Stomach (tissue), 4 donors: ENCODE results near the gene FARS2.

Experiments used
- EP300 ChIP-seq: sonication (generic); formaldehyde crosslinking; IDR thresholded peaks from one replicate; pipeline ENCODE4 v1.6.1; 2017; ENCODE audit warnings: antibody characterized with exemption
- POLR2A ChIP-seq, 4 donors: fragments of 450-650 bp; IDR thresholded peaks; one replicate each; pipeline ENCODE4 v1.6.1; 2016; ENCODE audit warnings: antibody characterized with exemption in 4 of 4, control low read depth in 2 of 4, mild to moderate bottlenecking in 1 of 4, moderate library complexity in 1 of 4
- POLR2AphosphoS5 ChIP-seq, 3 donors: sonication (generic); formaldehyde crosslinking; IDR thresholded peaks; one replicate each; pipeline ENCODE4 v1.6.1; 2016; ENCODE audit warnings: antibody characterized with exemption in 3 of 3
- TF ChIP-seq, protein P1 (sequence below), 7 experiments: fragments of 450-650 bp in 4 of 7; fragments of 200-600 bp in 3 of 7; sonication (generic) in 3 of 7; IDR thresholded peaks; one replicate each; pipeline ENCODE4 v1.5.1; 2016 to 2019; ENCODE audit warnings: antibody characterized with exemption in 7 of 7, control low read depth in 2 of 7, mild to moderate bottlenecking in 1 of 7

DNA sequence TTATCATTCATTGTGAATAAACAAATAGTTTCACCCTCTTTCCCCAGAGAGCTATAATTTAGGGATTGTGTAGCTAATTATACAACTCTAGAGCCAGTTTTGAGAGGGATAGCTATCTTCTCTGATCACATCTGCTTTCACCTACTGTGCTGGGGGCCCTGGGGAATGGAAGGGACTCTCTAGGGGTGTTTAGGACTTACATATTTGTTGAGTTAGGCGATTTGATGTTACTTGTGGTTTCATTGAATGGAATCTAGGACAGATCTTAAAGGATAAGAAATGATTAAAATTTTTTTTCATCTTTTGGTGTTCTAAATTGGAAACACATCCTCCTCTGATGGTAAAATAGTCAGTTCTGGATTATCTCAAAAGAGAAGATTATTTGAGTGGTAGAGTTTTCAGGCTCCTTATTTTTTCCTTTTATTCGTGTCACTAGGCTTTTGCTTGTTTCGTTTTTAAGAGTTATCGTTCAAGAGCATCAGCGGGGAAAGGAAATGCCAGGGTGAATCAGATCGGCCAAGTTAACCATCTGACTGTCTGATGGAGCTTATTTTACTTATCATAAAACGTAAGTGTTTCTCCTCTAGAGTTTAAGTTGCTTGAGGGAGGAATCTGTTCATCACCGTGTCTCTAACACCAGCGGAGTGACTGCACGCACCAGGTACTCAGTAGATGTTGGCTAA, 236.7 kb downstream of the FARS2 start:
- TF ChIP-seq, protein P1, sequence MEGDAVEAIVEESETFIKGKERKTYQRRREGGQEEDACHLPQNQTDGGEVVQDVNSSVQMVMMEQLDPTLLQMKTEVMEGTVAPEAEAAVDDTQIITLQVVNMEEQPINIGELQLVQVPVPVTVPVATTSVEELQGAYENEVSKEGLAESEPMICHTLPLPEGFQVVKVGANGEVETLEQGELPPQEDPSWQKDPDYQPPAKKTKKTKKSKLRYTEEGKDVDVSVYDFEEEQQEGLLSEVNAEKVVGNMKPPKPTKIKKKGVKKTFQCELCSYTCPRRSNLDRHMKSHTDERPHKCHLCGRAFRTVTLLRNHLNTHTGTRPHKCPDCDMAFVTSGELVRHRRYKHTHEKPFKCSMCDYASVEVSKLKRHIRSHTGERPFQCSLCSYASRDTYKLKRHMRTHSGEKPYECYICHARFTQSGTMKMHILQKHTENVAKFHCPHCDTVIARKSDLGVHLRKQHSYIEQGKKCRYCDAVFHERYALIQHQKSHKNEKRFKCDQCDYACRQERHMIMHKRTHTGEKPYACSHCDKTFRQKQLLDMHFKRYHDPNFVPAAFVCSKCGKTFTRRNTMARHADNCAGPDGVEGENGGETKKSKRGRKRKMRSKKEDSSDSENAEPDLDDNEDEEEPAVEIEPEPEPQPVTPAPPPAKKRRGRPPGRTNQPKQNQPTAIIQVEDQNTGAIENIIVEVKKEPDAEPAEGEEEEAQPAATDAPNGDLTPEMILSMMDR (IDR thresholded peaks at IDR 0.05): no peak
- TF ChIP-seq POLR2A (IDR thresholded peaks at IDR 0.05): no peak
- no peak for TF ChIP-seq POLR2AphosphoS5 (IDR thresholded peaks at IDR 0.05)
- TF ChIP-seq EP300: no peak
